ENCODE measurements around the gene TMEM126B. TPM values are rescaled to one million over a fixed set of nuclear protein-coding genes. Genes with fewer than 3 reads are reported as not detected.

Gene TMEM126B
- total RNA-seq, 1 donor from 2014 or later, result 51.3 TPM

GRCh38 chr11:85658180-85658579 is 29.8 kb downstream of the TMEM126B start:
- no peak overlapping the region for H3K4me2 ChIP-seq (ENCODE audit: low read length)
- TF ChIP-seq EZH2 (IDR thresholded peaks at IDR 0.05; ENCODE audit: insufficient read depth, low read length), result no peak
- TF ChIP-seq CTCF (IDR thresholded peaks at IDR 0.05; ENCODE audit: insufficient read depth, low read depth, low read length), result no peak
- no peak overlapping the region for H3K4me3 ChIP-seq (ENCODE audit: insufficient read depth, low read depth, low read length)
- no peaks in the 10 kb centered on the region for H3K9me3 ChIP-seq (ENCODE audit: insufficient read depth, low read depth, low read length)
- no peak overlapping the region for H3K9ac ChIP-seq (ENCODE audit: low read length)
- Mint-ChIP-seq H3K27me3 (ENCODE audit: low read depth, unreplicated experiment) (no peaks in the 10 kb centered on the region), H3K9me3 (ENCODE audit: unreplicated experiment) (no peaks in the 10 kb centered on the region), H3K27ac (ENCODE audit: unreplicated experiment) (no peak overlapping the region), H3K36me3 (ENCODE audit: low read depth, unreplicated experiment) (peaks cover 10% of the 10 kb centered on the region), H3K4me1 (ENCODE audit: low read depth, unreplicated experiment) (peaks cover 25% of the 10 kb centered on the region), H3K4me3 (ENCODE audit: unreplicated experiment) (no peak overlapping the region)
- no peaks in the 10 kb centered on the region for H3K27me3 ChIP-seq (ENCODE audit: insufficient read depth, low read length)
- FAIRE-seq (no peak), DNase-seq (ENCODE audit: low read depth) (no peak)
- H3K27ac ChIP-seq (ENCODE audit: low read depth, low read length), result no peak overlapping the region
- H2AFZ ChIP-seq (ENCODE audit: low read depth, low read length), result no peak overlapping the region
- peaks cover 13% of the 10 kb centered on the region for H3K4me1 ChIP-seq (ENCODE audit: insufficient read depth, low read length)
- H3K79me2 ChIP-seq (ENCODE audit: insufficient read depth, low read length), result peaks cover 73% of the 10 kb centered on the region
- H3K36me3 ChIP-seq (ENCODE audit: insufficient read depth, low read length), result peaks cover 48% of the 10 kb centered on the region
- H4K20me1 ChIP-seq (ENCODE audit: insufficient read depth, low read length), result peaks cover 60% of the 10 kb centered on the region

- Mint-ChIP-seq H3K36me3 (ENCODE audit: low read depth, unreplicated experiment) (peaks cover 8% of the 10 kb centered on the region), H3K27ac (ENCODE audit: unreplicated experiment) (no peak overlapping the region), H3K27me3 (ENCODE audit: low read depth, unreplicated experiment) (no peaks in the 10 kb centered on the region), H3K4me3 (ENCODE audit: unreplicated experiment) (peak overlapping the region; percentile 99), H3K4me1 (ENCODE audit: low read depth, unreplicated experiment) (peaks cover 25% of the 10 kb centered on the region), H3K9me3 (ENCODE audit: unreplicated experiment) (no peaks in the 10 kb centered on the region)
- Histone ChIP-seq H3K4me3 (ENCODE audit: insufficient read depth, low read depth, low read length) (peak overlapping the region; percentile 95), H3K27ac (ENCODE audit: low read depth, low read length) (no peak overlapping the region), H3K27me3 (ENCODE audit: insufficient read depth, low read length) (no peaks in the 10 kb centered on the region), H3K9me3 (ENCODE audit: insufficient read depth, low read depth, low read length) (no peaks in the 10 kb centered on the region), H4K20me1 (ENCODE audit: insufficient read depth, low read length) (peaks cover 62% of the 10 kb centered on the region), H3K9ac (ENCODE audit: low read length) (peak overlapping the region; percentile 97), H3K4me2 (ENCODE audit: low read length) (peak overlapping the region; percentile 98), H3K79me2 (ENCODE audit: insufficient read depth, low read length) (peaks cover 78% of the 10 kb centered on the region), H3K36me3 (ENCODE audit: insufficient read depth, low read length) (peaks cover 22% of the 10 kb centered on the region), H2AFZ (ENCODE audit: low read depth, low read length) (no peak overlapping the region), H3K4me1 (ENCODE audit: insufficient read depth, low read length) (peaks cover 20% of the 10 kb centered on the region)
- FAIRE-seq, result no peak
- TF ChIP-seq EZH2 (IDR thresholded peaks at IDR 0.05; ENCODE audit: insufficient read depth, low read length), result no peak
- no peak for TF ChIP-seq CTCF (IDR thresholded peaks at IDR 0.05; ENCODE audit: insufficient read depth, low read depth, low read length)
- no peak for DNase-seq (ENCODE audit: low read depth)
These were observed 33.7 kb downstream of the TMEM126B start for GRCh38 chr11:85661972-85662664.

All from astrocyte (in vitro differentiated cells and primary cell).